ENCODE data around the gene MRGPRD. TPM values are rescaled to one million over a fixed set of nuclear protein-coding genes. Genes with fewer than 3 reads are reported as not detected.

MRGPRD gene
- total and polyA plus RNA-seq, 2 of the 13 experiments (the other 11 are each of a cell fraction or from before 2014, with no cell fraction given): not detected

GRCh38 chr11:68990995-68991780 lies 10.4 kb upstream of the MRGPRD start:
- Histone ChIP-seq H3K9ac (ENCODE audit: insufficient read depth, low read depth, low read length) (no peak overlapping the region), H4K20me1 (ENCODE audit: insufficient read depth, low read length) (no peaks in the 10 kb centered on the region), H3K9me3 (ENCODE audit: low read length) (no peaks in the 10 kb centered on the region), H3K4me3 (replicated peaks in 1 of 3; ENCODE audit: insufficient read depth in 1 of 3, low read depth in 2 of 3, low read length in 3 of 3) (no peak overlapping the region), H3K4me2 (ENCODE audit: low read depth, low read length) (no peak overlapping the region), H3K36me3 (replicated peaks in 1 of 2; ENCODE audit: control insufficient read depth in 1 of 2, insufficient read depth in 2 of 2, low read length in 2 of 2) (no peaks in the 10 kb centered on the region), H3K27me3 (ENCODE audit: control insufficient read depth in 1 of 2, insufficient read depth in 2 of 2, low read length in 2 of 2) (peaks cover 3 to 25% of the 10 kb centered on the region in 2 experiments; a peak in 4 of 5 replicates), H3K27ac (ENCODE audit: extremely low read length, insufficient read depth, low read length) (no peak overlapping the region), H3K79me2 (ENCODE audit: insufficient read depth, low read length) (no peaks in the 10 kb centered on the region), H2AFZ (ENCODE audit: low read length) (no peak overlapping the region), H3K4me1 (ENCODE audit: insufficient read depth, low read length) (no peaks in the 10 kb centered on the region)
- FAIRE-seq (no peak), ATAC-seq (no peak), DNase-seq (ENCODE audit: low spot score) (no peak)
- in situ Hi-C loops (cut with HindIII; ENCODE audit: extremely low pct_ligation_motif_present, low pct_unique_long_range_greater_than_20kb) (no loop called here), intact Hi-C loops (cut with micrococcal nuclease; ENCODE audit: unreplicated experiment) (no loop called here)
- TF ChIP-seq POLR2AphosphoS5 (IDR thresholded peaks at IDR 0.05; ENCODE audit: low read depth, low read length) (no peak), GMEB2 (CRISPR knock-in tag; IDR thresholded peaks at IDR 0.05; ENCODE audit: low read depth) (no peak), RARG (CRISPR knock-in tag; IDR thresholded peaks at IDR 0.05; ENCODE audit: low read depth) (no peak), ZNF691 (CRISPR knock-in tag; IDR thresholded peaks at IDR 0.05; ENCODE audit: borderline replicate concordance, low read depth) (no peak), ZMYM2 (CRISPR knock-in tag; IDR thresholded peaks at IDR 0.05) (no peak), FIP1L1 (IDR thresholded peaks at IDR 0.05; ENCODE audit: borderline replicate concordance, insufficient read depth, low read depth, low read length) (no peak), ATF5 (CRISPR knock-in tag; IDR thresholded peaks at IDR 0.05; ENCODE audit: low read depth) (no peak), EP300 (IDR thresholded peaks at IDR 0.05; ENCODE audit: low read depth in 2 of 2, low read length in 2 of 2) (no peak), EP300 (CRISPR knock-in tag; IDR thresholded peaks at IDR 0.05; ENCODE audit: borderline replicate concordance) (no peak), KLF12 (CRISPR knock-in tag; IDR thresholded peaks at IDR 0.05; ENCODE audit: borderline replicate concordance) (no peak), ZNF619 (CRISPR knock-in tag; IDR thresholded peaks at IDR 0.05) (no peak), ARNTL (CRISPR knock-in tag; IDR thresholded peaks at IDR 0.05) (no peak), ATAD3A (CRISPR knock-in tag; IDR thresholded peaks at IDR 0.05) (no peak), HINFP (CRISPR knock-in tag; IDR thresholded peaks at IDR 0.05; ENCODE audit: low read depth) (no peak)
- 13% methylated on average over 6 of the region's 16 CpGs for WGBS (ENCODE audit: low lambda C conversion rate)
- BruUV-seq (replicated peaks): no TSS peak
- CTCF ChIA-PET (ENCODE audit: low intra/inter-chr PET ratio, low total read pairs): no interaction called here
- POLR2A ChIA-PET: no interaction called here

Measured in HepG2 (cell line).